Testis (tissue), 3 donors: ENCODE results near the gene HTR3B. TPM values are rescaled to one million over a fixed set of nuclear protein-coding genes. Genes with fewer than 3 reads are reported as not detected.

Source experiments
- DNase-seq: peaks from one replicate; pipeline ENCODE4 v3.0.0-alpha.2; 2019
- H3K27ac ChIP-seq, 2 donors: fragments of 200-600 bp; sonication (generic); one replicate each; pipeline ENCODE4 v1.5.1; 2019
- H3K27me3 ChIP-seq: fragments of 200-600 bp; sonication (generic); one replicate; pipeline ENCODE4 v1.5.1; 2019
- H3K36me3 ChIP-seq: fragments of 200-600 bp; sonication (generic); one replicate; pipeline ENCODE4 v1.5.1; 2017; ENCODE audit warnings: low read depth; ENCODE audit errors: missing control alignments
- H3K4me1 ChIP-seq: fragments of 200-600 bp; sonication (generic); one replicate; pipeline ENCODE4 v1.5.1; 2019
- H3K4me3 ChIP-seq, 2 donors: fragments of 200-600 bp; sonication (generic); one replicate each; pipeline ENCODE4 v1.5.1; 2017 to 2019
- H3K9me3 ChIP-seq: fragments of 200-600 bp; sonication (generic); one replicate; pipeline ENCODE4 v1.5.1; 2017
- CTCF ChIP-seq, 3 experiments: fragments of 450-650 bp in 2 of 3; fragments of 200-600 bp in 1 of 3; sonication (generic) in 1 of 3; IDR thresholded peaks; one replicate each; pipeline ENCODE4 v1.5.1; 2016 to 2019; ENCODE audit warnings: antibody characterized with exemption in 3 of 3, mild to moderate bottlenecking in 2 of 3, moderate library complexity in 1 of 3
- POLR2A ChIP-seq: fragments of 450-650 bp; IDR thresholded peaks from one replicate; pipeline ENCODE4 v1.6.1; 2017; ENCODE audit warnings: antibody characterized with exemption, mild to moderate bottlenecking, moderate library complexity
- WGBS, 2 donors: methylation state at CpG; one replicate each; pipeline ENCODE4 v1.1.5; 2018; 5-methylcytosine and 5-hydroxymethylcytosine counted together
- intact Hi-C: fragments of 100-400 bp; cut with DNase I; formaldehyde crosslinking; loops from one replicate; pipeline ENCODE4 v1.15.1; 2023; ENCODE audit warnings: low total_unique reads
- polyA plus RNA-seq: library from polyadenylated mRNA; stranded (reverse); fragments of 350-450 nt; fragmentation: Illumina TruSeq; extraction: RNeasy Lipid Tissue Mini Kit (QIAGEN cat#74804); gene quantifications from one replicate; pipeline ENCODE4 v1.2.3, GENCODE V29; 2014; ENCODE audit warnings: low read depth, low replicate concordance; ENCODE audit not compliant: insufficient read depth
- total RNA-seq, 2 donors: library from RNA; depleted of rRNA; stranded (reverse); fragments of >200 nt; gene quantifications; one replicate each; pipeline ENCODE4 v1.2.3, GENCODE V29; 2016

Gene HTR3B
- total and polyA plus RNA-seq, 3 donors from 2014 or later, result 1.1 to 2.9 (median 1.7) TPM

GRCh38 chr11:113984781-113985180, 80.2 kb downstream of the HTR3B start:
- no peaks in the 10 kb centered on the region for H3K27me3 ChIP-seq
- H3K27ac ChIP-seq, result no peak overlapping the region
- no peak for DNase-seq
- intact Hi-C loops, result loop anchor here (10.0 kb wide), 1 partner anchor 770 kb away; no protein-coding TSS in a partner anchor
- WGBS, 2 donors, result 77 to 80% methylated on average over 6 of the region's 6 CpGs
- no peaks in the 10 kb centered on the region for H3K36me3 ChIP-seq
- TF ChIP-seq POLR2A, result no peak
- TF ChIP-seq CTCF (IDR thresholded peaks at IDR 0.05), result no peak
- H3K4me1 ChIP-seq, result no peaks in the 10 kb centered on the region
- no peaks in the 10 kb centered on the region for H3K9me3 ChIP-seq
- no peak overlapping the region for H3K4me3 ChIP-seq

GRCh38 chr11:113985906-113986305, 81.3 kb downstream of the HTR3B start:
- H3K9me3 ChIP-seq, result no peaks in the 10 kb centered on the region
- DNase-seq, result no peak
- intact Hi-C loops, result loop anchor here (10.0 kb wide), 1 partner anchor 769 kb away; no protein-coding TSS in a partner anchor
- H3K27me3 ChIP-seq, result no peaks in the 10 kb centered on the region
- 69 to 71% methylated on average over 4 of the region's 4 CpGs for WGBS, 2 donors
- H3K27ac ChIP-seq, result no peak overlapping the region
- no peaks in the 10 kb centered on the region for H3K36me3 ChIP-seq
- no peaks in the 10 kb centered on the region for H3K4me1 ChIP-seq
- TF ChIP-seq POLR2A (no peak), CTCF (IDR thresholded peaks at IDR 0.05) (no peak)
- H3K4me3 ChIP-seq, result no peak overlapping the region

- H3K27ac ChIP-seq, result no peak overlapping the region
- TF ChIP-seq CTCF (IDR thresholded peaks at IDR 0.05) (no peak), POLR2A (no peak)
- H3K9me3 ChIP-seq, result no peaks in the 10 kb centered on the region
- no peaks in the 10 kb centered on the region for H3K4me1 ChIP-seq
- intact Hi-C loops, result loop anchor here (10.0 kb wide), 1 partner anchor 768 kb away; no protein-coding TSS in a partner anchor
- no peak for DNase-seq
- 89% methylated on average over 15 of the region's 18 CpGs for WGBS, 2 donors
- H3K36me3 ChIP-seq, result no peaks in the 10 kb centered on the region
- H3K27me3 ChIP-seq, result no peaks in the 10 kb centered on the region
- no peak overlapping the region for H3K4me3 ChIP-seq
These were observed 82.0 kb downstream of the HTR3B start for GRCh38 chr11:113986351-113987140.

GRCh38 chr11:113989381-113989780, 84.8 kb downstream of the HTR3B start:
- H3K27me3 ChIP-seq, result no peaks in the 10 kb centered on the region
- DNase-seq, result no peak
- 70 to 77% methylated on average over 6 to 15 of the region's 15 CpGs for WGBS, 2 donors
- H3K4me1 ChIP-seq, result no peaks in the 10 kb centered on the region
- H3K4me3 ChIP-seq, result no peak overlapping the region
- H3K9me3 ChIP-seq, result no peaks in the 10 kb centered on the region
- TF ChIP-seq POLR2A (no peak), CTCF (IDR thresholded peaks at IDR 0.05) (no peak)
- intact Hi-C loops, result loop anchor here (10.0 kb wide), 1 partner anchor 765 kb away; no protein-coding TSS in a partner anchor
- no peak overlapping the region for H3K27ac ChIP-seq
- H3K36me3 ChIP-seq, result no peaks in the 10 kb centered on the region

GRCh38 chr11:113989916-113990315, 85.3 kb downstream of the HTR3B start:
- Histone ChIP-seq H3K4me3 (no peak overlapping the region), H3K4me1 (no peaks in the 10 kb centered on the region), H3K9me3 (no peaks in the 10 kb centered on the region), H3K27me3 (no peaks in the 10 kb centered on the region), H3K36me3 (no peaks in the 10 kb centered on the region), H3K27ac (no peak overlapping the region)
- DNase-seq, result no peak
- intact Hi-C loops, result loop anchor here (10.0 kb wide), 1 partner anchor 765 kb away; no protein-coding TSS in a partner anchor
- TF ChIP-seq POLR2A (no peak), CTCF (IDR thresholded peaks at IDR 0.05) (no peak)
- 61 to 68% methylated on average over 2 of the region's 2 CpGs for WGBS, 2 donors
